ENCODE results near the gene MIF. TPM values are rescaled to one million over a fixed set of nuclear protein-coding genes. Genes with fewer than 3 reads are reported as not detected.

MIF gene
- total RNA-seq, 2 experiments from 2014 or later, result 213 to 226 TPM

DNA sequence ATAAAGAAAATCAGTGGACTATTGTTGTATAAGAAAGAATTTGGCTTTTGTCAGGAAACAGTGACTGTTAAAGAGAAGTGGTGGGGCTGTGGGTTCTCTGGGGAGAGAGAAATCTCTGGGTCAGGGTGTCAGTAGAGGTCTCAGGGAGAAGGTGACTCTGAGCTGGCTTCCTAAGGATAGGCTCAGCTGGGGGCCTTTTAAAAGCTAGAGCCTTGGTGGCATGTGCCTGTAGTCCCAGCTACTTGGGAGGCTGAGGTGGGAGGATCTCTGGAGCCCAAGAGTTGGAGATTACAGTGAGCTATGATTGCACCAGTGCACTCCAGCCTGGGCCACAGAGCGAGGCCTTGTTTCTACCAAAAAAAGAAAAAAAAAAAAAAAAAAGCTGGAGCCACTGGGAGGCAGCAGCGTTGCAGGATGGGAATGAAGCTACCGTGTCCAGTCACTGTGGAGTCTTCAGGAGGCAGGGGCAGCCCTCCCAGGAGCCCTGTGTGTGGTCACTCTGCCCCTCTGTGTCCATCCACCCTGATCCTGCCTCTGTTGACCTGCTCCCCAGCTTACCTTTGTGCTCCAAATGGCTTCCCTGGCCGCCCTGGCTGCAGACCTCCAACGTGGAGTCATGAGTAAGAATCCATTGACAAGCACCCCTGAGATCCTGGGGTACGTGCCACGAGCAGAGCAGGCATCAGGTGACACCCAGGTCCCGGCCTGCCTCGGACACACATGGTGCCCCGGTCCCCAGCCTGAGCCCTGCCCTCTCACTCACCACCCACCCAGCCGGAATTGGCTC is 5.4 kb upstream of the MIF start:
- ChIA-PET POLR2A (no interaction called here), CTCF (no interaction called here)
- TF ChIP-seq, protein P1, sequence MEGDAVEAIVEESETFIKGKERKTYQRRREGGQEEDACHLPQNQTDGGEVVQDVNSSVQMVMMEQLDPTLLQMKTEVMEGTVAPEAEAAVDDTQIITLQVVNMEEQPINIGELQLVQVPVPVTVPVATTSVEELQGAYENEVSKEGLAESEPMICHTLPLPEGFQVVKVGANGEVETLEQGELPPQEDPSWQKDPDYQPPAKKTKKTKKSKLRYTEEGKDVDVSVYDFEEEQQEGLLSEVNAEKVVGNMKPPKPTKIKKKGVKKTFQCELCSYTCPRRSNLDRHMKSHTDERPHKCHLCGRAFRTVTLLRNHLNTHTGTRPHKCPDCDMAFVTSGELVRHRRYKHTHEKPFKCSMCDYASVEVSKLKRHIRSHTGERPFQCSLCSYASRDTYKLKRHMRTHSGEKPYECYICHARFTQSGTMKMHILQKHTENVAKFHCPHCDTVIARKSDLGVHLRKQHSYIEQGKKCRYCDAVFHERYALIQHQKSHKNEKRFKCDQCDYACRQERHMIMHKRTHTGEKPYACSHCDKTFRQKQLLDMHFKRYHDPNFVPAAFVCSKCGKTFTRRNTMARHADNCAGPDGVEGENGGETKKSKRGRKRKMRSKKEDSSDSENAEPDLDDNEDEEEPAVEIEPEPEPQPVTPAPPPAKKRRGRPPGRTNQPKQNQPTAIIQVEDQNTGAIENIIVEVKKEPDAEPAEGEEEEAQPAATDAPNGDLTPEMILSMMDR (IDR thresholded peaks at IDR 0.05), result no peak
- no peak overlapping the region for H3K27ac ChIP-seq (ENCODE audit: low read depth in 1 of 2, low read length in 2 of 2)
- ATAC-seq (ENCODE audit: poor library complexity), result no peak
- intact Hi-C loops (cut with DNase I, micrococcal nuclease), result no loop called here
- Mint-ChIP-seq H3K4me3 (no peak overlapping the region), H3K27ac (no peak overlapping the region), H3K27me3 (no peaks in the 10 kb centered on the region), H3K36me3 (ENCODE audit: low read depth) (peaks cover 3% of the 10 kb centered on the region), H3K4me1 (ENCODE audit: low read depth) (peaks cover 16% of the 10 kb centered on the region), H3K9me3 (no peaks in the 10 kb centered on the region)
- H3K4me3 ChIP-seq (ENCODE audit: low read length), result no peak overlapping the region
- no peaks in the 10 kb centered on the region for H3K9me3 ChIP-seq (ENCODE audit: control insufficient read depth in 1 of 2, insufficient read depth in 1 of 2, low read length in 2 of 2)
- no peaks in the 10 kb centered on the region for H3K36me3 ChIP-seq (ENCODE audit: insufficient read depth, low read length)
- no peak for DNase-seq
- no peaks in the 10 kb centered on the region for H3K27me3 ChIP-seq (ENCODE audit: control insufficient read depth in 1 of 2, insufficient read depth in 2 of 2, low read length in 2 of 2)
- peaks cover 10% of the 10 kb centered on the region for H3K4me1 ChIP-seq (ENCODE audit: insufficient read depth, low read length)

DNA sequence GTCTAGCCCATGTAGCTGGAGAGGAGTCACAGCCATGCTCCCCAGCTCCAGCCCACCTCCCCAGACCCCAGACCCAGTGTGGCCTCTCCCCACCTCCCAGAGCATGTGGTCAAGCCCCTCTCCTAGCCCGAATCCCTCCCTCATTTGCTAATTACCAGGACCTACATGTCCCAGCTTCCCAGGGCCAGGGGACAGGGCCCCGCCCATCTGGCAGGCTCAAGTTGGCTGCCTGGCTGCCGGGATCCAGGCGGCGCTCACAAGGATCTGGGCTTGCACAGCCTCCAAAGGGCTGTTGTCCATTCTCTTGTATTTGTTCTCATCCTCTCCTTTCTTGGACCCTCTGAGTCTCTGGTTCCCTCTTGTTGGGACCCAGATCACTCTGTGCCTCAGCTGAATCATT is 4.6 kb upstream of the MIF start:
- no peaks in the 10 kb centered on the region for H3K9me3 ChIP-seq (ENCODE audit: control insufficient read depth in 1 of 2, insufficient read depth in 1 of 2, low read length in 2 of 2)
- TF ChIP-seq, protein P1 (IDR thresholded peaks at IDR 0.05), result no peak
- H3K4me3 ChIP-seq (ENCODE audit: low read length), result no peak overlapping the region
- ChIA-PET CTCF (no interaction called here), POLR2A (interaction anchor here (0.5 kb wide), 1 partner anchor 10 kb away, joined by 3 read pairs; no protein-coding TSS in a partner anchor)
- ATAC-seq (ENCODE audit: poor library complexity) (no peak), DNase-seq (no peak)
- Mint-ChIP-seq H3K9me3 (no peaks in the 10 kb centered on the region), H3K4me1 (ENCODE audit: low read depth) (peaks cover 18% of the 10 kb centered on the region), H3K27me3 (no peaks in the 10 kb centered on the region), H3K36me3 (ENCODE audit: low read depth) (peaks cover 11% of the 10 kb centered on the region), H3K4me3 (no peak overlapping the region), H3K27ac (no peak overlapping the region)
- no peak overlapping the region for H3K27ac ChIP-seq (ENCODE audit: low read depth in 1 of 2, low read length in 2 of 2)
- H3K36me3 ChIP-seq (ENCODE audit: insufficient read depth, low read length), result no peaks in the 10 kb centered on the region
- intact Hi-C loops (cut with DNase I, micrococcal nuclease), result loop anchor here in 1 of 2 experiments (5.0 kb wide), 1 partner anchor 32 kb away; the partner anchor contains the start of gene SLC2A11
- peaks cover 12% of the 10 kb centered on the region for H3K4me1 ChIP-seq (ENCODE audit: insufficient read depth, low read length)
- H3K27me3 ChIP-seq (ENCODE audit: control insufficient read depth in 1 of 2, insufficient read depth in 2 of 2, low read length in 2 of 2), result no peaks in the 10 kb centered on the region

DNA sequence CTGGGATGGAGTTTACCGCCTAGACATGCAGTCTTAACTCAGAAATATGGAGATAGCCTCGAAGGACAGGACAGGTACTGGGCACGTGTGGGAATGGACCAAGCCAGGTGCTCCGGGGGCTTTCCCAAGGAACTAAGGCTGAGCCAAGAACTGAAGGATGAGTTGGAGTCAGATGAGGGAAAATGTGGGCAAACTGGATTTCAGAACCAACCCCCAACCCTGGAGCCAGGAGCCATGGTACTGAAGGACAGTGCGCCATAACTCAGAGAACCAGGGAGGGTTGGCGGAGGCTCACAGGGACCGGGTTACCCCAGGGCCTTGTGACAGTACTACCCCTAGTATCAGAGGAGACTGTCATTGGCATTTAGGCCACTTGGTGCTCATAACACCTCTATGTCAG is 2.5 kb upstream of the MIF start:
- Histone ChIP-seq H3K4me1 (ENCODE audit: insufficient read depth, low read length) (peaks cover 30% of the 10 kb centered on the region), H3K27me3 (ENCODE audit: control insufficient read depth in 1 of 2, insufficient read depth in 2 of 2, low read length in 2 of 2) (no peaks in the 10 kb centered on the region), H3K4me3 (ENCODE audit: low read length) (no peak overlapping the region), H3K9me3 (ENCODE audit: control insufficient read depth in 1 of 2, insufficient read depth in 1 of 2, low read length in 2 of 2) (no peaks in the 10 kb centered on the region), H3K36me3 (ENCODE audit: insufficient read depth, low read length) (peaks cover 12% of the 10 kb centered on the region), H3K27ac (ENCODE audit: low read depth in 1 of 2, low read length in 2 of 2) (no peak overlapping the region)
- POLR2A ChIA-PET, result no interaction called here
- no peak for DNase-seq
- Mint-ChIP-seq H3K4me3 (peak overlapping the region; percentile 95), H3K9me3 (no peaks in the 10 kb centered on the region), H3K36me3 (ENCODE audit: low read depth) (peaks cover 31% of the 10 kb centered on the region), H3K27me3 (no peaks in the 10 kb centered on the region), H3K4me1 (ENCODE audit: low read depth) (peaks cover 29% of the 10 kb centered on the region), H3K27ac (peak overlapping the region; percentile 97)
- ATAC-seq (ENCODE audit: poor library complexity), result no peak
- intact Hi-C loops (cut with DNase I, micrococcal nuclease), result loop anchor here in 1 of 2 experiments (5.0 kb wide), 1 partner anchor 34 kb away; the partner anchor contains the start of gene SLC2A11
- TF ChIP-seq, protein P1 (IDR thresholded peaks at IDR 0.05), result no peak
- CTCF ChIA-PET, result no interaction called here
